ENCODE measurements around the gene BET1L.
"Not testable (repeated sequence)": the region's sequence is repeated elsewhere in the genome, so short reads cannot be mapped to it uniquely, and the experiment has no call there.

BET1L gene, protein sequence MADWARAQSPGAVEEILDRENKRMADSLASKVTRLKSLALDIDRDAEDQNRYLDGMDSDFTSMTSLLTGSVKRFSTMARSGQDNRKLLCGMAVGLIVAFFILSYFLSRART

DNA sequence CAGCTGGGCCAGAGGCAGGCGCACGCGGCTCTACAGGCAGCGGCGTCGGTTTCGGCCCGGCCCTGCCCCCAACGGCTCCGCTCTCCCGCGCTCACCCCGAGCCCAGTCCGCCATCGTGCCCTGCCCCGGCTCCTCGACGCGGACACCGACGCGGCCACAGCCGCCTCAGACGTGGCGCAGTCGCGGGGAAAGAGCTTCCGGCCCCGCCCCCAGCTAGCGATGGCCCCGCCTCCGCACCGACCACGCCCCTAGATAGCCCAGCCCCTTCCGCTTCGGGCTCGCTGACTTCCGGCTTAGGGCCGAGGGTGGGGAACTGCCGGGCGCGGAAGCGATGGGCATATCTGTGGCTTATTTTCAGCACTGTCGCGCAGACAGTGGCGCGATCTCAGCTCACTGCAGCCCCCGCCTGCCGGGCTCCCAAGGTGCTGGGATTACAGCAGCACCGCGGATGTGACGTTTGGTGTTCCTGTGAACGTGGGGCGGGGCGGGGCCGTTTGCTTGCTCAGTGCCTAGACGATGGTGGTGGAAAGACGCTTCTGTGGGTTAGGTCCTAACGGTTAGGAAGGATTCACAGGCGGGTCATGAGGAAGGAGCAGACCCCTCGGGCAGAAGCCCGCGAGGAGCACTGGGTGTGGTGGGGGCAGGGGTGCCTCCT, at the start of gene BET1L, which contains the start of gene RIC8A:
BET1L (minus strand) TSS at position 192 of the 655 bp plus-strand sequence; CDS start at position 114, 78 bp downstream.
RIC8A (plus strand) TSS at position 501 of the 655 bp plus-strand sequence. CDS start 1,147 bp downstream, outside the sequence.
- DNase-seq, result peak; percentile 67 to 99 (median 94)

DNA sequence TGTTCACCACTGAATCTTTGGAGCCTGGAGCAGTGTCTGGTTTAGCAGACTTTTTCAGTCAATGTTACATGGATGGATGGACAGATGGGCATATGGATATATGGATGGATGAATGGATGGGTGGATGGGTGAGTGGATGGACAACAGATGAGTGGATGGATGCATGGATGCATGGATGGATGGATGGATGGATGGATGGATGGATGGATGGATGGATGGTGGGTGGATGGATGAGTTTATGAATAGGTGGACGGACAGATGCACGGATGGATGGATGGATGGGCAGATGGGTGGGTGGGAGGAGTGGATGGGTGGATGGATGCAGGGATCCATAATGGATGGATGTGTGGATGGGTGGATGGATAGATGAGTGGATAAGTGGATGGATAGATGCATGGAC, 48.6 kb upstream of the BET1L start:
- no peak for DNase-seq

DNA sequence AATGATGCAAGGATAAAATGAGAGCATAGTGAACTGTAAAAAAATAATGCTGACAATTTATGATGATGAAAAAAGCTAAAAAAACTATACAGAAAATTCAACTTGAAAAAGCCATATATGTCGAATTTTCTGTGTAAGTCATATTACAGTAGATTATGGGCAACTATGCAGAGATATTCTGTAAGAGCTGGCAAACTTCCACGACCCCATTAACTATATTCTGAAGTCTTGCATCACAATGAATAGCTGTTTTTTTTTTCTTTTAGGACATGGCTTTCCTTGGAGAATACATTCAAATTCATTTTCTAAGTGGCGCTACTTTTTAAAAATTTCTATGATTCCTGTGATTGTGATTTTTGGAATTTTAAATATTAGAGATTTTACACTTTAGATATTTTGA, 48.0 kb upstream of the BET1L start:
- DNase-seq, result no peak

DNA sequence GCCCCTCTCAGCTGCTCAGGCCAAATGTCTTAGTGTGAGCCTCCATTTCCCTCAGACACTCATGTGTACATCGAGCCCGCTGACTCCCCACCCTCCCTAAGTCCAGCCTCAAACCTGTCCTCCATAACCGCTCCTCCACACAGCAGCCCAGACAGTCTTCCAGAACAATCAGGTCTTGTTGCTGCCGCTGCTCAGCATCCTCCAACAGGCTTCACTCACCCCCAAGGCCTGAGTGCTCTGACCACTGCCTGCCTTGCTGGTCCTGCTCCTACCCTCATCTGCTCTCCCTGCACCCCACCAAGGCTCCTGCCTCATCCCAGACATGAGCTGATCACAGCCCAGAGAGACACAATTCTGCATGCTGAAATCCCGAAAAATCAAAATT, 46.7 kb upstream of the BET1L start:
- DNase-seq, result no peak

DNA sequence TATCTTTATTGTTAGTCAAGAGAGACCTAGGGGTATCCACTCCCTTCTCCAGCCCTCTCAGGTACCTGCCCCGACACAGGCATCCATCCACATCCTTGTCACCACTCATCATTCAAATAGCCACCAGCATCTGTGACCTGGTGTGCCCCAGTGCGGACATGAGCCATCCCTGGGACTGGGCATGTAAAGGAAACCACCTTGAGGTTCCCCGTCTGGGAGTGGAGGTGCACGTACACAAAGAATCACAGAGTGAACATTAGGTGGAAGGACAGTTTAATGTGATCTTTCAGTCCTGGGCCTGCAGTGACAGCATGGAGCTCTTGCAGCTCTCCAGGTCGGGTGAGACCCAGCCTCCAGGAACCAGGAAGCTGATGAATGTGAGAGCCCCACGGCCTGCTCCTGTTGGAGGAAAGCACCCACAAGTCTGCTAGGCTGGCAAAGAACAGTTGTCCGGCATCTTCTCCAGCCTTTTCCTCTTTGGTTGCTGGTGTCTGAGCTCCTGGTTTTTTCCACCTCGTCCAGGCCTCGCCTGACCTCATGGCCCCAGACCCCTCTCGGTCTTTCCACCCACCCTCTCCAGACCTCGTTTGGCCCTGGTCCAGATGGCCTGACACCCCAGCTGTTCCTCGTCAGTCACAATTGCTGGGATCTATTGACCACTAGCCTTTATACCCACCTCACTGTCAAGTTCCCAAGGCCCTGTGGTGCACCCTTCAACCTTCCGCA, 46.1 kb upstream of the BET1L start:
- no peak for DNase-seq

DNA sequence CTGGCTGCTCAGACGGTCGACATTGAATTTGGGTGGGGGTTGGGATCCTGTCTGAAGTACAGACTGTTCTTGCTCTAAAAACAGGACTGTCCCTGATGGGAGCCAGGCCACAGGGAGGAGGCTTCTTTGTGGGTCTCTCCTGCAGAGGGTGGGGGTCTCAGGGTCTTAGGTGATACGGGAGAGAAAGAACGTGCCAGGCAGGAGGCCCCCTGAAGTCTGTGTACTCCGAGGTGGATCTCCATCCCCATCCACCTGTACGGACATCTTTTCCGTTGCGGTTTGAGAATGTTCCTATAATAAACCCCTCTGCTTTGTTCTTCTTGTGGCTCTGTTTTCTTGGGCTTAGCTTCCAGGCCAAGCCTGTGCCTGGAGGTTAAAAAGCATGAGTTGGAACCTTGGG, 45.5 kb upstream of the BET1L start:
- DNase-seq, result no peak

DNA sequence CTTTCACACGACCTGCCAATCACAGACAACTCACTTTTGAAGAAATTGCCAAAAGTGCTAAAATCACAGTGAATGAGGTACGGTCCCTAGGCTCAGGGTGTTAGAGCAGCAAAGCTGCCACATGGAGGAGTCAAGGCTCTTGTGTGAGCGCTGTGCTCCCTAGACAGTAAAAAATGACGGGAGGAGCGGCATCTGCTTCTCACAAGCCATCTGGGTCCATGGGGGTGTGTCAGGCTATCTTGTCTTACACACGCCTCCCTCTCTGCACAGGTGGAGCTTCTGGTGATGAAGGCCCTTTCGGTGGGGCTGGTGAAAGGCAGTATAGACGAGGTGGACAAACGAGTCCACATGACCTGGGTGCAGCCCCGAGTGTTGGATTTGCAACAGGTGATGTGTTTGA, 44.4 kb upstream of the BET1L start:
- DNase-seq, result no peak

DNA sequence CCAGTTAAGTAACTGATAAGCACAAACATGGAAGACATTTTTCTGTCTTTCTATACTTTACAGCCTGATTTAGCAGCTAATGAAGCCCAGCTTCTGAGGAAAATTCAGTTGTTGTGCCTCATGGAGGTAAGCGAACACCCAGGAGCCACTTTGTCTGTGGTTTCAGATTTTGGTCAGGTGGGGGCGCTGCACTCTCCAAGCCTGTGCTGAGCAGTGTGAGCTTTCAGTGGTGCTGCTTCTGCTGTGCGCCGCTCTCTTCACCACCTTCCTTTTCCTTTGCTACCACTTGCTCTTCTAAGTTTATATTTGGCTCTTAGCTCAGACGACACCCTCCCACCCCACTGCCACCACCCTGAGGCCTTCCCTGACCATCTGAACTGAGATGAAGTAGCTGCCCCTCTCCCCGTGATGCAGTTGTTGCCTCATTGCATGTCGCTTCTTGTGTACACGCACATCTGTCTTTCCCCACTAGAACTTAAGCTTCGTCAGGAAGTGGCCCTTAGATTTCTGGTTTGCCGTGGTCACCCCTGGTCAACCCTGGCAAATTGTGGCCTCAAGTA, 43.6 kb upstream of the BET1L start:
- peak in 14 of 56 donors; percentile 5 to 52 (median 24) for DNase-seq

DNA sequence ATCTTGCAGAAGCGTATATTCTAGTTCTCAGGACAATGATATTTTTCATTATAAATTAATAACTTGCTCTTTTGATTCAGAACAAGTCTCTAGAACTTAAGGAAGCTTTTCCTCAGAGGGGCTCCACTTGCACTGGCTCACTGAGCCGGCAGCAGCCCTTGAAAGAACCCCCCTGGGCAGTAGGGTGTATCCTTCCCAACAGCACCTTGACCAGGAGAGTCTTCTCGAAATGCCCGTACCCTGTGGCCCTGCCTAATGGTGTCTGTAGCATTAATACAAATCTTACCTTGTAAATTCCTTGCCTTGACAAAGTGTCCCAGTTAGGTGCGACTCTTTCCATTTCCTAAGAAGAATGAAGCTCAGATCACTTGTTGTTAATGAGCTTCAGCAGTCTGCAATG, 43.1 kb upstream of the BET1L start:
- no peak for DNase-seq

DNA sequence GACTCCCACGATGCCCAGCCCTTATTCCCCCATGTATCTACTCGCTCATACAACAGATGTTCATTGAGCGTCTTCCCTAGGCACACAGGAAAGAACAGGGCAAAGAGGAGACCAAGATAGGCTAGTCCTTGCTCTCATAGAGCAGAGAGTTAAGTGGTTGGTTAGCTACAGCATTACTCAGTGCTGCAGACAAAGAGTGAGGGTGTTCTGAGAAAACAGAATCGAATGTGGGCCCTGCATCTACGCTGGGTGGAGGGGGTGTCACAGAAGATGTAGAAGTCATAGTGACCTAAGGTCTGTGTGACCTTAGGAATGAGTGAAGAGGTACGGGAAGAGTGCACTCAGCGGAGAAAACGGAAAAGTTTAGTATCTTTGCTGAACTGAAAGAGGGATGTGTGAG, 41.9 kb upstream of the BET1L start:
- no peak for DNase-seq

DNA sequence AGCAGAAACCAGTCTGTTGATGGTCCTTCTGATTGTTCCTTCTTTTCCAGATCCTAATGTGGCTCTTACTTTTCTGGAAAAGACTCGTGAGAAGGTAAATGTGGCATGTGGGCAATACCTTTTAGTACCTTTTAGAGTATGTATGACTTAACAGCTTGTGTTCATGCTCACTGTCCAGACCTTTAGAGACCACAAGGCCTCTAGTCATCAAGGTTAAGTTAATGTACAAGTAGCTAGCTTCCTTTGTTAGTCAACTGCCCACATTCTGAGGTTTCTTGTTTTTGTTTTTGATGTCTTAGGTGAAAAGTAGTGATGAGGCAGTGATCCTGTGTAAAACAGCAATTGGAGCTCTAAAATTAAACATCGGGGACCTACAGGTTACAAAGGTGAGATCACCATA, 37.2 kb upstream of the BET1L start:
- no peak for DNase-seq

DNA sequence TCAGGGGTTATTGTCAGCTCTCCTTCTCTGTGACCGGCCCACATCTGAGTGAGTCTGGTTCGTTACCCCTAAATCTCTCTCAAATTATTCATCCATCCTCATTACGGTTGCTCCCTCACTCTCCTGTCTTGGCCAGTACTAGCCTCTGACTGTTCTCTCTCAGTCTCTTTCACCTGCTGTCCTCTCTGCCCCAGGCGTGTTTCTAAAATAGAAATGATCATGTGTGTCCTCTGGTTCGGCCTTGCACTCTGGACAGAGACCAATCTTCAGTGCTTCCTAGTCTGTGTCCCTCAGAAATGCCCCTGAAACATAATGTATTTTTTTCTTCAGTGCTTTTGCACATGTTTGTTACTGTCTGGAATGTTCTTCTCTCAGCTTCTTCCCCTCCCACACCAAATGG, 34.4 kb upstream of the BET1L start:
- no peak for DNase-seq

DNA sequence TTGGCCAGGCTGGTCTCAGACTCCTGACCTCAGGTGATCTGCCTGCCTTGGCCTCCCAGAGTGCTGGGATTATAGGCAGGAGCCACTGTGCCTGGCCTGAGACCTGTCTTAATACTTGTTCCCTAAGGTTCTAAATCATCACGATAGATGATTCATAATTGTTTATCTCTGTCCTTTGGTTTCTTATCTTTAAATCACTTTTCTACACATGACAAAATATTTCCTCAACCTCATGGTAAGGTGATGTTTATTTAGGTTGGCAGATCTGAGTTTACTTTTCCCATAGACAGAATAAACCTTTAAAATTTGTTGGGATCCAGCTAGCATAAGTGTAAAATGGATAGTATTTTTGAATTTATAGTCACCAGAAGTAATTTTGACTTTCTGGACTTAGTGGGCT, 33.1 kb upstream of the BET1L start:
- no peak for DNase-seq

DNA sequence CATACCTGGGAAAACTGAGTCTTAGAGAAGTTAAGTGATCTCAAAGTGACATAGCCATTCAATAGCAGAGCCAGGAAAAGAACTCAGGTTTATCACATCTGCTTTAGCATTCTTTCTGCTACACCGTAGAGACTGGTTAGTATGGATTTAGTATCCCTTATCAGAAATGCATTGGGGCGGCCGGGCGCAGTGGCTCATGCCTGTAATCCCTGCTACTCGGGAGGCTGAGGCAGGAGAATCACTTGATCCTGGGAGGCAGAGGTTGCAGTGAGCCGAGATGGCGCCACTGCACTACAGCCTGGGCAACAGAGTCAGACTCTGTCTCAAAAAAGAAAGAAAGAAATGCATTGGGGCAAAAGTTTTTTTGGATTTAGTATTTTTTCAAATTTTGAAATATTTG, 31.1 kb upstream of the BET1L start:
- not testable (repeated sequence) for DNase-seq

DNA sequence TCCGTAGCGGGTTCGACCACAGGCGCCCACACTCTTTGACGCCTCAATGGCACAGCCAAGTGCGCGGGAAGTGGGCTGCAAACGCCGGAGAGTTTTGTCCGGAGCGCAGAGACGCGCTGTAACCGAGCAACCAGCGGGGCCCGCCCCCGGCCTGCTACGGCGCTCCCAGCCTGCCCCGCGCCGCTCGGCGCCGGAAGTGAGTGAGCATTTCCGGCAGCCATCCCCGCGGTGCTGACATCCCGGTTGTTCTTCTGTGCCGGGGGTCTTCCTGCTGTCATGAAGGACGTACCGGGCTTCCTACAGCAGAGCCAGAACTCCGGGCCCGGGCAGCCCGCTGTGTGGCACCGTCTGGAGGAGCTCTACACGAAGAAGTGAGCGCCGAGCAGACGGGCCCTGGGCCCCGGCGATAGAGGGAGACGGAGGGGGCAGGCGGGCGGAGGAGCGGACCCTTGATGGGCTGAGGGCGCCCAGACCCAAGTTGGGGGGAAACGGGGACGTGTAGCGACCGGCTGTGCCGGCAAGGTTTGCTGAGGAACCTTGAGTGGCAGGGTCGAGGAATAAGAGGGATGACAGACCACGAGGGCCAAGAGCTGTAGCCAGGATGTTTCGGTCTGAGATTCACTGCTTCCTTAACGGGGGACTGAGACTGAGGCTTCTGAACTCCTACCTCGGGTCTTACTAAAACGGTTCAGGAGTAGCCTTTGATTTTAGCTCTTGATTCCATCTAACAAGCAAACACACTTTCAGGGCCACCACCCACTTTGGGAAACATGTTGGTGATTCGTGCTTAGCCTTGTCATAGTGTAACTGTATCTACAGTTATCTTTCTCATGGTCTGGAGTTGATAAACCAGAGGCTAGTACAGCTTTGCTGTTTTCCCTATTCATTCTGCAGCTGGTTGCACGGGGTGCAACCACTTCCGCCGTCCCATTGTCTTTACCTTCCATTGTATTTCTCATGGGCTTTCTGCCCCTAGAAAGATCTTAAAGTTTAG, 29.9 kb upstream of the BET1L start, which contains the start of gene PSMD13:
PSMD13 (plus strand) TSS at position 203 of the 994 bp plus-strand sequence; CDS start at position 277, 74 bp downstream.
- DNase-seq, result peak; percentile 24 to 90 (median 74)

DNA sequence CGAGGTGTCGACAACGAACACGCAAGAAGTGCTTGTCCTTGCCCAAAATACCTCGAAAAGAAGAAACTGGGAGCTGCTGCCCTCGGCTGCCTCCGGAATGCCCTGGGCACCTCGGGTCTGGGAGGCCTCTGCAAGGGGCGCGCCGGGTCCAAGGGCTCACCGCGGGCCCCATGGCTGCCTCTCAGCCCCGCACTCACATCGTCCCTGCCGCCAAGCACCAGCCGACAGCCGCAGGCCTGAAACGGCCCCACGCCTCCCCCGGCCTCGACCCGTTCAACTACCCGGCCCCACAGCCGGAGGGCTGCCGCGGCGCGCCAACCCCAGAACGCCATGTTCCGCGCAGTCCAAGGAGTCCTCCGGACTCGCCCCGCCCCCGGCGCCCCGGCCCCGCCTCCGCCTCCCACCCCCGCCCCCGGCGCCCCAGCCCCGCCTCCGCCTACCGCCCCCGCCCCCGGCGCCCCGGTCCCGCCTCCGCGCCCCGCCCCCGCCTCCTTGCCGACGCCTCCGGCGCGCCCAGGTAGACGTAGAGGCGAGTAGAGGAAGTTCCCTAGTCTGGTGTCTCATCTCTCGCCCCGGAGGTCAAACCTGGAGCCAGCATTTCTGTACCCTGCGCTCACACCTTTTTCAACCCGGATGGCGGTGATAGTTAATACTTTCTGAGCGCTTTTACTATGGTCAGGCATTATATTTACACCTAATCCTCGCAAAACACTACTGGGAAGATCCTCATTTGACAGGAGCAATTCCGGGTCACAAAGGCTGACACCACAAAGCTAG, 29.0 kb upstream of the BET1L start, which contains the start of gene SIRT3:
SIRT3 (minus strand) TSS at position 346 of the 777 bp plus-strand sequence; CDS start at position 332, 14 bp downstream.
- peak in 52 of 56 donors; percentile 15 to 84 (median 70) for DNase-seq

DNA sequence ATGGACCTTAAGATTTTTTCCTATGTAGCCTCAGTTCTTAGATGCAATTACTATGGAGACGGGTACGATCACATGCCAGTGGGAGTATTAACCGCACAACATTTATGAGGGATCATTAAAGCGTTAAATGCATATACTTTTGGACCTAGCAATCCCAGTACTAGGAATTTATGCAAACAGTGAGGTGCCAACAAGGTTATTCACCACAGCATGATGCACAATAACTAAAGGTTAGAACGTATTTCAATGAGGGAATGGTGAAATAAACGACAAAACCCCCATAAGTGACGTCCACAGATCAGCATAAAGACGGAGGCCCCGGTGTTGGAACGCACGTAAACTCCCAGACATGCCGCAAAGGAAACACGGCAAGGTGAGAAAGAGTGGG, 28.4 kb upstream of the BET1L start:
- DNase-seq, result no peak

DNA sequence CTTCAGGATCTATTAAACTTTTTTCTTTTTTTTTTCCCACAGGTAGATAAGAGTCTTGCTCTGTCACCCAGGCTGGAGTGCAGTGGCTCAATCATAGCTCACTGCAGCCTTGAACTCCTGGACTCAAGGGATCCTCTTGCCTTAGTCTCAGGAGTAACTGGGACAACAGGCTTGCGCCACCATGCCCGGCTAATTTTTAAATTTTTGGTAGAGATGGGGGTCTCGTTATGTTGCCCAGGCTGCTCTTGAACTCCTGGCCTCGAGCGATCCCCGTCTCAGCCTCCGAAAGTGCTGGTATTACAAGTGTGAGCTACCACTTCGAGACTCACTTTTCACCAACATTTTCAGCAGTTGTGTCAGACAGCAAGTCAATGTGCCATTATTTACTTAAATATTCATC, 28.0 kb upstream of the BET1L start:
- no peak for DNase-seq

DNA sequence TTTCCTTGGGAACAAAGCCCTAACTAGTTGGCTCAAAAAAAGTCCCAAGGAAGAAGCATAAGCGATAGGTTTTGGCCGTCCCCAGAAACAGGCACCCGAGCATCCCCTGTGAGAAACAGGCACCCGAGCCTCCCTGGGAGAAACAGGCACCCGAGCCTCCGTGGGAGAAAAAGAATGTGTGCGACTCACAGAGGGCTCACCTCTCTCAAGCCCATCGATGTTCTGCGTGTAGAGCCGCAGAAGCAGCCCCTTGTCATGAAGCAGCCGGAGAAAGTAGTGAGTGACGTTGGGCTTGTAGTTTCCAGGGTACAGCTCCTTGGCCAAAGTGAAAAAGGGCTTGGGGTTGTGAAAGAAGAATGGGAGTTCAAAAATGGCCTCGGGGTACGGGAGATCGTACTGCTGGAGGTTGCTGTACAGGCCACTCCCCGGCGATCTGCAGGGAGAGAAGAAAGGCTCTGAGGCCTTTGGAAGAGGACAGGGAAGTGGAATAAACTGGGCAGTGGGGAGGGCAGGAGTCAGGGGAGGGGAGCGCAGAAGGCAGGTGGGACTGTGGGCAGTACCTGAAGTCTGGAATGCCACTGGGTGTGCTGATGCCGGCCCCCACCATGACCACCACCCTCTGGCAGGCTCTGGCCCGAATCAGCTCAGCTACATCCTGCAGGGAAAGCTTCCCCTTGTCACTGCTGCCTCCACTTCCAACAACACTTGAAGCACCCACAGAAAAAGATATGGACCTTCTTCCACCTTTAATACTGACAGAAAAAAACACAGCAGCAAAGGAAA, 25.8 kb upstream of the BET1L start:
- no peak for DNase-seq

Measured in amygdala (tissue), 56 donors.